Measurements from ENCODE around the gene PDLIM3.

PDLIM3 gene

DNA sequence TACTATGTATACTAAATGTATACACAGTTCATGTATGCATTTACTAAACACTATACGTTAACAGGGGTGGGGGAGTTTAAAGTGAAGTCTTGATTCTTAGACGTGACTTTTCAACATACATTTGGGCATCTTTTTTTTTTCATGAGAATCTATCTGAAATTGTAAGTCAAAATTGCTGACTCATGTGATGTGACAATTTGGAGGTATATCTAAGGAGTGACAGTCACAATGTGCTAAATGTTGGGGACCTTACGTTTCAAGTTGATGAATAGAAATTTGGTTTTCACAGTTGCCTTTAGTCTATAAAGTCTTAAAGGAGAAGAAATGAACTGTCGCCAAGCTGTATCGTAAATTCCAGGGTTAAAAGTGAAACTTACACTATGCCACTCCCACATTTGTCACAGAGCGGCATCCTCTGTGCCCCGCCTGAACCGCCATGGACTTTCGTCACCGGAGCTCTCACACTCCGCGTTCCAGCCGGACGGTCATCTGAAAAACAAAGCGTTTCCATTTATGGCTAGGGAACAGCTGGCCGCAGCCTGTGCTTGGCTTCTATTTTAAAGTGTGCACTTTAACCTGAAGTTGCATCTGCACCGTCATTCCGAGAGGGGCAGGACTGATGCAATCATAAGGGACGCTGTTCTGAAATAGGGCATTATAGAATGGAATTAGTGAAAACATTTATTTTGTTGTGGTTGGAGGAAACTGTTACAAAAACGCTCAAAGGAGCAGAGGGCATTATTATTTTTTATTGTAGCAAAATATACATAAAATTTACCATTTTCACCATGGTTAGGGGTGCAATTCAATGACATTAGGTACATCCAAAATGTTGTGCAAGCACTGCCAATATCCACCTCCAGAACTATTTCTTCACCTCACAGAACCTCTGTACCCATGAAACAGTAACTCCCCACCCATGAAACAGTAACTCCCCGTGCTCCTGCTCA is 30.9 kb downstream of the PDLIM3 start:
- no peak for TF ChIP-seq ZFX (IDR thresholded peaks at IDR 0.05)
- TF ChIP-seq, protein P1, sequence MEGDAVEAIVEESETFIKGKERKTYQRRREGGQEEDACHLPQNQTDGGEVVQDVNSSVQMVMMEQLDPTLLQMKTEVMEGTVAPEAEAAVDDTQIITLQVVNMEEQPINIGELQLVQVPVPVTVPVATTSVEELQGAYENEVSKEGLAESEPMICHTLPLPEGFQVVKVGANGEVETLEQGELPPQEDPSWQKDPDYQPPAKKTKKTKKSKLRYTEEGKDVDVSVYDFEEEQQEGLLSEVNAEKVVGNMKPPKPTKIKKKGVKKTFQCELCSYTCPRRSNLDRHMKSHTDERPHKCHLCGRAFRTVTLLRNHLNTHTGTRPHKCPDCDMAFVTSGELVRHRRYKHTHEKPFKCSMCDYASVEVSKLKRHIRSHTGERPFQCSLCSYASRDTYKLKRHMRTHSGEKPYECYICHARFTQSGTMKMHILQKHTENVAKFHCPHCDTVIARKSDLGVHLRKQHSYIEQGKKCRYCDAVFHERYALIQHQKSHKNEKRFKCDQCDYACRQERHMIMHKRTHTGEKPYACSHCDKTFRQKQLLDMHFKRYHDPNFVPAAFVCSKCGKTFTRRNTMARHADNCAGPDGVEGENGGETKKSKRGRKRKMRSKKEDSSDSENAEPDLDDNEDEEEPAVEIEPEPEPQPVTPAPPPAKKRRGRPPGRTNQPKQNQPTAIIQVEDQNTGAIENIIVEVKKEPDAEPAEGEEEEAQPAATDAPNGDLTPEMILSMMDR (conservative IDR thresholded peaks at IDR 0.05): no peak
- no peak overlapping the region for H3K27ac ChIP-seq

DNA sequence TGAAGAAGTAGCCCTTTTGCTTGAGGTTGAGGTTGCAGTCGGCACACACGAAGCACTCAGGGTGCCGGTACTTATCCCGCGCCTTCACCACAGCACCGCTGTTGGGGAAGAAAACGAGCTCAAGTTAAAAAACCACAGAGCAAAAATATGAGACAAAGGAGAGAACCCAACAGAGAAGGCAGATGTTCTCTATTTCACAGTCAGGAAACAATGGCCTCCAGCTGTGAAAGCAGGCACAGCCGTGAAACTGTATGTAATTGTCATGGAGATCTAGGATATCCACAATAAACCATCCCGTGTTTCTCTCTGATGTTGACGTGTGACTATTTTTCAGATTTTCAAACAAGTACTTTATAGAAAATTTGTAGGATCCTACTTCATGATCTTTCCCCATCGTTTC is 32.9 kb downstream of the PDLIM3 start:
- no peak overlapping the region for H3K27ac ChIP-seq
- TF ChIP-seq, protein P1 (conservative IDR thresholded peaks at IDR 0.05): no peak
- no peak for TF ChIP-seq ZFX (IDR thresholded peaks at IDR 0.05)

DNA sequence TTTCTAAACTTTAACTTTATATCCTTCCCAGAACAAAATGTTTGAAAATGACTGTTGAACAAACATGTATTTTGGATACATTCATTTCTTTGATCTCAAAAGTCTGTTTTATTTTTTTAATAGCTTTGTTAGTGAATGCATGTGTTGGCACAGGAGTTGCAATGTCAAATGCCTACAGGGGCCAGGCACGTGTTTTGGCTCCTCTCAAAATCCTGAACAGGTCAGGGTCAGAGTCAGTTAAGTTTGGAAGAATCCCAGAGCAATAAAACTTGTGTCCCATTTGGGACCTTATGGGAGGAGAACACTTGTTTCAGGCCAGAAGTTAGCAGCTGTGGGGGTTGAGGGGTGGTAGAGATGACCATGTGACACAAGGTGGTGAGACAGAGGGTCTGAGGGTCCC is 34.7 kb downstream of the PDLIM3 start:
- TF ChIP-seq, protein P1 (conservative IDR thresholded peaks at IDR 0.05): no peak
- no peak for TF ChIP-seq ZFX (IDR thresholded peaks at IDR 0.05)
- H3K27ac ChIP-seq: no peak overlapping the region; the same call in 1 of the 2 replicates

DNA sequence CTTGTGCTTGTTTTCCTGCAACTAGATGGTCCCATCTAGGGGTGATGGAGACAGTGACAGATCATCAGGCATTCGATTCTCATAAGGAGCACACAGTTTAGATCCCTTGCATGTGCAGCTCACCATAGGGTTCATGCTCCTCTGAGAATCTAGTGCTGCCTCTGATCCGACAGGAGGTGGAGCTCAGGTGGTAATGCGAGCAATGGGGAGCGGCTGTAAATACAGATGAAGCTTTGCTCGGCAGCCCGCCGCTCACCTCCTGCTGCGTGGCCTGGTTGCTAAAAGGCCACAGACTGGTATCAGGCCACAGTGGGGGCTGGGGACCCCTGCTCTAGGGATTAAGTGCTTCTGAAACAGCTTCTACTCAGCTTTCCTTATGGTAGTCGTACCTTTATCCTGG is 35.3 kb downstream of the PDLIM3 start:
- H3K27ac ChIP-seq: no peak overlapping the region
- no peak for TF ChIP-seq ZFX (IDR thresholded peaks at IDR 0.05)
- TF ChIP-seq, protein P1 (conservative IDR thresholded peaks at IDR 0.05): no peak

DNA sequence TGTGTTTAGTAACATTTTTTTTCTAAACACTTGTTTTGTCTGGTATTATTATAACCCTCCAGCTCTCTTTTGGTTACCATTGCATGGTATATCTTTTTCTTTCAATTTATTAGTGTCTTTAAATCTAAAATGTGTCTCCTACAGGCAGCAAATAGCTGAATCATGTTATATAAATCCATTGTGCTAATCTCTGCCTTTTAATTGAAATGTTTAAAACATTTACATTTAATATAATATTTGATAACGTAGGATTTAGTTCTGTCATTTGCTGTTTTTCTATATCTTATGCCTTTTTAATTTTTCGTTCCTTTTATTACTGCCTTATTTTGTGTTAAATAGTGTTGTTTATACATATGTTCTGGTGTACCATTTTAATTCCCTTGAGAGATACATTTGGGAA is 46.7 kb downstream of the PDLIM3 start:
- H3K27ac ChIP-seq: no peak overlapping the region
- TF ChIP-seq, protein P1 (conservative IDR thresholded peaks at IDR 0.05): no peak
- no peak for TF ChIP-seq ZFX (IDR thresholded peaks at IDR 0.05)

DNA sequence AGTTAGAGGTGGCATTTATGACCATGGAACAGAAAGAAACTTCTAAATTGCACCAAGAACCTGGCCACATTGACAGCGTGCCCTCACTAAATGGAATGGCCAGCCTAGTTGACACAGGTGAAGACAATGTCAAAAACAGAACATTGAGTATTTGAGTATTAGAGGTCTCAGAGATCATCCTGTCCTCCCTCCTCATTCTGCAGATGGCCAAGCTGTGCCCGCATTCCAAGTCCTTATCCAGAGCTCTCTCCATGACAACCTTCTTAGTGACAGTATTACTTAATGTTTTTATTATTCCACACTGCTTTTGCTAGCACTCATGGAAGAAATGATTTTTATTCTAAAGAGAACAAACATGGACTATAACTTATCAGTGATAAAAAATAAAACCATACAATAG is 53.9 kb downstream of the PDLIM3 start:
- no peak for TF ChIP-seq ZFX (IDR thresholded peaks at IDR 0.05)
- TF ChIP-seq, protein P1 (conservative IDR thresholded peaks at IDR 0.05): no peak

DNA sequence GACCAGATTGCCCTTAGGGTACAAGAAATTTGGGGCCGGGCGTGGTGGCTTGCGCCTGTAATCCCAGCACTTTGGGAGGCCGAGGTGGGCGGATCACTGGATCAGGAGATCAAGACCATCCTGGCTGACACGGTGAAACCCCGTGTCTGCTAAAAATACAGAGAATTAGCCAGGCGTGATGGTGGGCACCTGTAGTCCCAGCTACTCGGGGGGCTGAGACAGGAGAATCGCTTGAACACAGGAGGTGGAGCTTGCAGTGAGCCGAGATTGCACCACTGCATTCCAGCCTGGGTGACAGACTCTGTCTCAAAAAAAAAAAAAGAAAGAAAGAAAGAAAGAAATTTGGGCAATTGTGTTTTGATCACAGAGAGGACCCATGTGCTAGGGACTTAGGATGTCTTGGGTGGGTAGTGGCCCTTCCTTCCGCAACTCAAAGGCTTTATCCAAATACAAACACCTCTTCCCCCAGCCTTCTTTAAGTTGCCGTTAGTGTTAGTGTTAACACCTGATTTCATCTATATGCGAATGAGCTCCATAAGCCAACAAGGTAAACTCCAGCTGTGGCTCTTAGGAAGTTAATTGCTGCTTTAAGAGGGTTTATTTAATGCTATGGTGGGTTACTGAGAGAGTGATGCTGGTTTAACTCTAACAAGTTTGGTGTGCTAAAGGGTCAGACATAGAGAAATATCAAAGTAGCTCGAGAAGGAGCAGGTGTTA is 55.1 kb downstream of the PDLIM3 start:
- TF ChIP-seq, protein P1 (conservative IDR thresholded peaks at IDR 0.05): no peak
- no peak for TF ChIP-seq ZFX (IDR thresholded peaks at IDR 0.05)
- no peak overlapping the region for H3K27ac ChIP-seq

More for the DNA sequence above, 53.9 kb downstream of the PDLIM3 start:
- no peak overlapping the region for H3K27ac ChIP-seq

Data from C4-2B (cell line).